Stimulated activated CD4-positive, alpha-beta T cell treated with anti-CD3 and anti-CD28 coated beads, Interleukin-12 subunit alpha, Interleukin-12 subunit beta, amount 100 ng/mL, for 48 hours (primary cell): ENCODE data around the gene TOLLIP.
"Not testable (repeated sequence)": the region's sequence is repeated elsewhere in the genome, so short reads cannot be mapped to it uniquely, and the experiment has no call there.

ENCODE experiments used
- DNase-seq, 3 donors: peaks; one replicate each; pipeline ENCODE4 v3.0.0-alpha.2; 2020; ENCODE audit warnings: low read depth in 2 of 3, low spot score in 1 of 3

Gene TOLLIP

DNA sequence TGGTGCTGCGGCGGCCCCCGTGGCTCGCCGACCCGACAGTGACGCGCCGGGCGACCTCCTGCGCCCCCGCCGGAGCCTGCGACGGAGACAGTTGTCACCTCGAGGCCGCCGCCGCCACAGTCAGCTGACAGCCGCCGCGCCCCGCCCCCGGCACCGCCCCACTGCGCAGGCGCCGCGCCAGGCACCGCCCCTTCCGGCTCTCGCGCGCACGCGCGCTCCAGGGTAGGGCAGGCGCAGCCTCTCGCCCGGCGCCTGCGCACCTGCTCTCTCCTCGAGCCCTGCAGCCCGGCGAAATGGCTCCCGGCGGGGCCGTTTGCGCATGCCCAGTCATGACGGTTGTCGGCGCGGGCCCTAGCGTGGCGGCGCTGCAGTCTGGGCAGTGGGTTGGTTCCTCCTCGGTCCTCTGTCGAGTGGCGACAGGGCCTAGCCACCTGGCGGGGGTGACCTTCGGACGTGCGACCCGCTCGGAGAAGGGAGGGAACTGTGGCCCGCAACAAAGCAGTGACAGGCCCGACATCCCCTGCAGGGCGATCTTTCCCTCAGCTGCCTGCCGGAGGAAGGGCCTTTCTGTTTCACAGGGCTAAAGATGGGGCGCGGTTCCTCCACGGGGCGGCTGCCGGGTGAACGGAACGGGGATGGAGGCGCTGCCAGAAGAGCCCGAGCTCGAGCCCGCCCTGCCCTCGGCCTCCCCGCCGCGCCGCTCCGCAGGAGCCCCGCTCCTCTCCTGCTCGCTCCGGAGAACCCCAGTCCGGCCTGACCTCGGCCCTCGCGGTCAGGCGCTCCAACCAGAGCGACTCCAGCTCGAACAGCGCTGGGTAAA is at the start of gene TOLLIP:
Gene TOLLIP, minus strand, starts transcription at position 135 of the 820 bp plus-strand sequence. Its CDS starts 134 bp downstream, at position 1.
- peak; percentile 87 to 97 (median 95) for DNase-seq

DNA sequence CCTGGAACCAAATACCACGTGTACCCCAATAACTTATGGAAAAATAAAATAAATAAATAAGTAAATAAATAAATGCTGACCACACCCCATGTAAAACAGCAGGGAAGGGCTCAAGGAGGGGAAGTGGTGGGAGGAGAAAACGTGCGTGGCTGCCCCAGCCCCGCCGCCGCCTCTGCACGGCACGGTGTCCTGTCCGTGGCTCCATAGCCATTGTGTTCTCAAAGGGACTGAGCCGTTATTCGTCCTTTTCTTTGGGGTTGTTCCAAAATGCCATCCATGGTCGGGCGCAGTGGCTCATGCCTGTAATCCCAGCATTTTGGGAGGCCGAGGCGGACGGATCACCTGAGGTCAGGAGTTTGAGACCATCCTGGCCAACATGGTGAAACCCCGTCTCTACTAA is 49.5 kb upstream of the TOLLIP start:
- DNase-seq = not testable (repeated sequence)

- DNase-seq = no peak
Measured at GRCh38 chr11:1358286-1358685, 48.9 kb upstream of the TOLLIP start.

DNA sequence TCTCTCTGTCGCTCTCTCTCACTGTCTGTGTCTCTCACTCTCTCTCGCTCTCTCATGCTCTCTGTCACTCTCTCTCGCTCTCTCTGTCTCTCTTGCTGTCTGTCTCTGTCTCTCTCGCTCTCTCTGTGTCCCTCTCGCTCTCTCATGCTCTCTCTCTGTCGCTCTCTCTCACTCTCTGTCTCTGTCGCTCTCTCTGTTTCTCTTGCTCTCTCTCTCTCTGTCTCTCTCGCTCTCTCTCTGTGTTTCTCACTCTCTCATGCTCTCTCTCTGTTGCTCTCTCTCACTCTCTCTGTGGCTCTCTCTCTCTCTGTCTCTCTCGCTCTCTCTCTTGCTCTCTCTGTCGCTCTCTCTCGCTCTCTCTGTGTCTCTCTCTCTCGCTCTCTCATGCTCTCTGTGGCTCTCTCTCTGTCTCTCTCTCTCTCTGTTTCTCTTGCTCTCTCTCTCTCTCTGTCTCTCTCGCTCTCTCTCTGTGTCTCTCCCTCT is 47.1 kb upstream of the TOLLIP start:
- no peak for DNase-seq

DNA sequence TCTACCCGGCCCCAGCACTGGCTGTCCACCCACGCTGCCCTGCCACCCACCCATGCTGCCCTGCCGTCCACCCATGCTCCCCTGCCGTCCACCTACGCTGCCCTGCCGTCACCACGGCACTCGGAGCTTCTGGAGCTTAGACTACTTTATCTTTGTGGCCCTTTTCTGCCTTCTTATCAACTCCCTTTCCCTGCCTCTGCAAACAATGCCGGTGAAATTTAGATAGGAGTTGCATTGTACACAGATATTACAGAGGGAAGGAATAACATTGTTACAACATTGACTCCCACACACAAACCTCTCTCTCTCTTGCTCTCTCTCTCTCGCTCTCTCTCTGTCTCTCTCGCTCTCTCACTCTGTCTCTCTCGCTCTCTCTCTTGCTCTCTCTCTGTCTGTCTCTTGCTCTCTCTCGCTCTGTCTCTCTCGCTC is 46.6 kb upstream of the TOLLIP start:
- no peak for DNase-seq

- no peak for DNase-seq
Measured at GRCh38 chr11:1354125-1354938, 44.9 kb upstream of the TOLLIP start.

GRCh38 chr11:1353383-1354124 is 44.1 kb upstream of the TOLLIP start:
- DNase-seq = no peak

DNA sequence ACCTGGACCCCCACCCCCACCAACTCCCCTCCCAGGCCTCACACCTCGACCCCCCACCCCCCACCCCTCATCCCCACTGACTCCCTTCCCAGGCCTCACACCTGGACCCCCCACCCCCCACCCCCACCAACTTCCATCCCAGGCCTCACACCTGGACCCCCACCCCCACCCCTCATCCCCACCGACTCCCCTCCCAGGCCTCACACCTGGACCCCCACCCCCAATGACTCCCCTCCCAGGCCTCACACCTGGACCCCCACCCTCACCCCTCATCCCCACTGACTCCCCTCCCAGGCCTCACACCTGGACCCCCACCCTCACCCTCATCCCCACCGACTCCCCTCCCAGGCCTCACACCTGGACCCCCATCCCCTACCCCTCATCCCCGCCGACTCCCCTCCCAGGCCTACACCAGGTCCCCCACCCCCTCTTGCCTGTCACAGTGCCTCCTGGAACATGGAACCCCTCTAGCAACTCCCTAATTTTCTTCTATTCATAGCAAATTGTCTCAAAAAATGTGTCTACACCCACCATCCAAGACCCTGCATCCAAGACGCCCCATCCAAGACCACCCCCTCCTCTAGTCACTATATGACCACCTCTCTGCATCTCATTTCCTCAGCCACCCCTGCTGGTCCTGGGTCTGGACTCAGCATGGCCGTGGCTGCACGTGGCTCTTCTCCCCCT is 43.4 kb upstream of the TOLLIP start:
- no peak for DNase-seq

DNA sequence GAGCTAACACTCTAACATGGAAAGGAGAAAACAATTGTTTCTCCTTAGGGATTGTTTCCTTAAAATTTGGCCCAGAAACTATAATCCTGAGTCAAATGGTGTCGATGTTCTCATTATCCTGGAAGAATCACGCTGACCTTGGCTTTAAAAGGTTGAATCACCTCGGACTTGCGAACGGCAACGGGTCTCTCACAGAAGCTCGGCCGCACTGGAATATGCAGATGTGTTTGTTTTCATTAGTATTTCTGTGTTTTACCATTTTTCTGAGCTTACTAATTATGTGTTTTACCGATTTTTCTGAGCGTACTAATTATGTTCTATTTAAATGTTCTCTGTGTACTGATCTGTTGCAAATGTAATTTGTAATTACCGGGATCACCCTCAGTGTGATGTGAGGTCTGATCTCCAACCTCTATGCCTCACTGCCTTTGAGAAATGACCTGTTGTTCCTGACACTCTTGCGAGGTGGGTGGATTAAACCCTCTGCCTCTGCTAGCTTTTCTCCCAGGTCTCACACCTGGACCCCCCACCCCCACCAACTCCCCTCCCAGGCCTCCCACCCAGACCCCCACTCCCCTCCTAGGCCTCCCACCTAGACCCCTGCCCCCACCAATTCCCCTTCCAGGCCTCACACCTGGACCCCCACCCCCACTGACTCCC is 42.0 kb upstream of the TOLLIP start:
- no peak for DNase-seq

DNA sequence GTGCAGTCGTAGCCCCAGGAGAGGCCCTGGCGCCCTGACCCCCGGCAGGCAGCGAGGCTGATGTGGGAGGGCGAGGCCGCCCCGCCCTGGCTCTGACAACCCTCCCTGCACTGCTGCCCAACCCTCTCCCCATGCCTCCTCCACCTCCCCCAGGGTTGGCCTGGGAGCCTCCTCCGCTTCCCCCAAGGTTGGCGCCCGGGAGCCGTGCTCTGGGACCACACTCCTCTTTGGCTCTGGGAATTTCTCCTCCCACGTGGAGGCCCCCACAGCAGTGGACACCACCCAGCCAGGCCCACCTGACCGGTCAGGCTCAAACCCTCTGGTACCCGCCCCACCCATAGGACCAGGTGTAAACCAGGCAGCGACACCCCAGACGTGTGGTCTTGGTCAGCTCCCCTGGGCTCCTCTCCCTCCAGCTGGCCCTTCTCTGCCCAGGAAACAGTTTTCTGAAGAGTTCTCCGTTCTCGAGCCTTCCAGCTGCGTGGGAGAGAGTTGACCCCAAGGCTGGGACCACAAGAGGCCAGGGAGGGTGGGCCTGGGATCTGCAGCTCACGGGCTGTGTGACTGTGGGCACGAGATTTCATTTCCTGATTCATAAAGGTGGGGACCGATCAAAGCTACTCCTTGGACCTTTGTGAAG is 40.8 kb upstream of the TOLLIP start:
- DNase-seq = no peak

GRCh38 chr11:1349327-1350041 is 40.1 kb upstream of the TOLLIP start:
- DNase-seq = no peak

GRCh38 chr11:1348796-1349326 is 39.4 kb upstream of the TOLLIP start:
- no peak for DNase-seq

GRCh38 chr11:1348146-1348795 is 38.8 kb upstream of the TOLLIP start:
- no peak for DNase-seq

- not testable (repeated sequence) for DNase-seq
Measured at GRCh38 chr11:1347411-1347999, 38.1 kb upstream of the TOLLIP start.

DNA sequence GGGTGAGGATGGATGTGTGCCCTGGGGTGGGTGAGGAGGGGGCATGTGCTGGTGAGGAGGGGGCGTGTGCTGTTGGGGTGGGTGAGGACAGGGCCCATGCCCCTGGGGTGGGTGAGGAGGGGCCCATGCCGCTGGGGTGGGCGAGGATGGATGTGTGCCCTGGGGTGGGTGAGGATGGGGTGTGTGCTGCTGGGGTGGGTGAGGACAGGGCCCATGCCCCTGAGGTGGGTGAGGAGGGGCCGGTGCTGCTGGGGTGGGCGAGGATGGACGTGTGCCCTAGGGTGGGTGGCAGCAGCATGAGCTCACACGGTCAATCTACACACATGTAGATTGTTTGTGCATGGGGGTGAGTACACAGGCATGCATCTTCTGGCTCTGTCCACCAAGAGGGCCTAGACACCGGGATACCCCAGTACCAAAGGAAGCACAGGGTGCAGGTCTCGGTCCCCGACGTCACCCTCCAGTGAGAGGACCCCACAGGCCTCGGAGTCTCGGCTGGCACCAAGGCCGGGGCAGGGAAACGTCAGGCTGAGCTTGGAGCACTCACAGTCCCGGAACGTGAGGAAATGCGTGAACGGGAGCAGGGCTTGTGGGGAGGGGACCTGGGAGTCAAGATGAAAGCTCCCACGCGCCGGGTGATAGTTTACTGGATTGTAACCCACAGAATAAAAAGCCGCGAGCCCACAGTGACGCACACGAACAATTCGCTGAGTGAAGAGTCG is 37.4 kb upstream of the TOLLIP start:
- no peak for DNase-seq

DNA sequence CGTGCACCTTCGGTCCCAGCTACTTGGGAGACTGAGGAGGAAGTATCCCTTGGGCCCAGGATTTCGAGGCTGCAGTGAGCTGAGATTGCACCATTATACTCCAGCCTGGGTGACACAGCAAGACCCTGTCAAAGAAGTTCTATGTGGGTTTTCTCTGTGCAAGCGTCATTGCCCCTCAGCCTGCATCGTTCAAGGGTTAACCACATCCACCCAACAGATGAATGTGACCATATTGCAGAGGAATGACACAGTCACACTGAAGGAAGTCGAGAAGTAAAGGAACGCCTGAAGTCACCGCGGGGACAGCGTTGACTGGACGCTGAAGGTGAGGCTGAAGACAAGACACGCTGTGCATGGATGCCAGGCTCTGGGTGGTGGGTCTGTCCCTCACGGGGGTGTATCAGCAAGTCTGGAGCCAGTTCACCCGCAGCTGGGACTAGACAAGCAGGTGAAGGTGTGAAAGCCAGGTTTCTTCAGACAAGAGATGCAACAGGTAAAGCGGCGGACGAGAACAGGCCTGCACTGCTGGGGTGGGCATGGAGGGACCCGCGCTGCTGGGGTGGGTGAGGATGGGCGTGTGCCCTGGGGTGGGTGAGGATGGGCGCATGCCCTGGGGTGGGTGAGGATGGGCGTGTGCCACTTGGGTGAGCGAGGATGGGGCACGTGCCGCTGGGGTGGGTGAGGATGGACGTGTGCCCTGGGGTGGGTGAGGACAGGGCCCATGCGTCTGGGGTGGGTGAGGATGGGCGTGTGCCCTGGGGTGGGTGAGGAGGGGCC is 36.5 kb upstream of the TOLLIP start:
- DNase-seq = no peak
